H1 (cell line): ENCODE results near the gene TTI1. TPM values are rescaled to one million over a fixed set of nuclear protein-coding genes. Genes with fewer than 3 reads are reported as not detected.

ENCODE experiments used
- CTCF ChIA-PET: fragments of 300-600 bp; sonication (Branson Sonifier 250); formaldehyde crosslinking; loops from one replicate; lab custom pipeline; 2021; ENCODE audit not compliant: partially characterized antibody; lab: Charles Lee
- POLR2A ChIA-PET: fragments of 300-600 bp; sonication (Branson Sonifier 250); formaldehyde crosslinking; loops from one replicate; lab custom pipeline; 2021; ENCODE audit warnings: inconsistent platforms; ENCODE audit not compliant: partially characterized antibody; lab: Charles Lee
- DNase-seq, 2 experiments: peaks; one replicate each; pipeline versions ENCODE4 v3.0.0 to v3.0.0-alpha.2; 2010 to 2022; ENCODE audit warnings: low spot score in 2 of 2, low read depth in 1 of 2, mixed read lengths in 1 of 2
- FAIRE-seq: peaks from 2 replicates; lab custom pipeline; 2011; peaks lifted over from hg19 to GRCh38; lab: Jason Lieb, UNC
- H2AFZ ChIP-seq: 2 replicates; pipeline ENCODE4 v1.8.1; 2012; ENCODE audit warnings: low read length, inconsistent platforms
- H2AK5ac ChIP-seq: 2 replicates; pipeline ENCODE4 v1.6.1; 2013; ENCODE audit warnings: low read depth, low read length
- H2BK120ac ChIP-seq: replicated peaks from 2 replicates; pipeline ENCODE3; 2013; ENCODE audit warnings: low read depth, low read length, inconsistent platforms
- H2BK12ac ChIP-seq: 2 replicates; pipeline ENCODE4 v1.6.1; 2013; ENCODE audit warnings: low read depth, low read length
- H2BK15ac ChIP-seq: 2 replicates; pipeline ENCODE4 v1.6.1; 2013; ENCODE audit warnings: low read length
- H2BK20ac ChIP-seq: 2 replicates; pipeline ENCODE4 v1.6.1; 2013; ENCODE audit warnings: low read length
- H2BK5ac ChIP-seq: 2 replicates; pipeline ENCODE4 v1.6.1; 2013; ENCODE audit warnings: low read depth, low read length
- H3K14ac ChIP-seq: 2 replicates; pipeline ENCODE4 v1.6.1; 2013; ENCODE audit warnings: inconsistent platforms; ENCODE audit not compliant: insufficient read length
- H3K18ac ChIP-seq: 2 replicates; pipeline ENCODE4 v1.6.1; 2013; ENCODE audit warnings: low read length; ENCODE audit errors: extremely low read depth
- H3K23ac ChIP-seq: 2 replicates; pipeline ENCODE4 v1.6.1; 2013; ENCODE audit warnings: inconsistent platforms; ENCODE audit not compliant: insufficient read length
- H3K23me2 ChIP-seq: 2 replicates; pipeline ENCODE4 v1.6.1; 2013; ENCODE audit warnings: low read depth, low read length
- H3K27ac ChIP-seq: 2 replicates; pipeline ENCODE4 v1.6.1; 2011; ENCODE audit warnings: low read depth, low read length, inconsistent platforms
- H3K27me3 ChIP-seq, 4 experiments: replicated peaks in 1 of 4; 1 replicate in 1 of 4; 2 replicates in 3 of 4; pipeline versions ENCODE4 v1.6.1 to v1.8.1; 2011 to 2013; ENCODE audit warnings: low read length in 3 of 4, mild to moderate bottlenecking in 3 of 4, inconsistent platforms in 2 of 4, mixed read lengths in 2 of 4, moderate library complexity in 1 of 4; ENCODE audit not compliant: control insufficient read depth in 3 of 4, insufficient read depth in 3 of 4; ENCODE audit errors: extremely low read depth in 1 of 4
- H3K36me3 ChIP-seq, 4 experiments: 2 replicates each; pipeline versions ENCODE4 v1.6.1 to v1.8.1; 2011 to 2013; ENCODE audit warnings: mild to moderate bottlenecking in 4 of 4, low read length in 3 of 4, moderate library complexity in 2 of 4, control low read depth in 1 of 4, inconsistent platforms in 1 of 4; ENCODE audit not compliant: insufficient read depth in 4 of 4, control insufficient read depth in 2 of 4
- H3K4ac ChIP-seq: replicated peaks from 2 replicates; pipeline ENCODE3; 2013; ENCODE audit warnings: low read length, low read depth, mixed read lengths, inconsistent platforms; ENCODE audit not compliant: insufficient read length
- H3K4me1 ChIP-seq, 4 experiments: replicated peaks in 1 of 4; 1 replicate in 1 of 4; 2 replicates in 3 of 4; pipeline versions ENCODE4 v1.6.1 to v1.8.1; 2011 to 2013; ENCODE audit warnings: low read length in 3 of 4, inconsistent platforms in 2 of 4, mixed read lengths in 1 of 4; ENCODE audit not compliant: insufficient read depth in 4 of 4, control insufficient read depth in 3 of 4
- H3K4me2 ChIP-seq, 2 experiments: 2 replicates each; pipeline versions ENCODE4 v1.6.1 to v1.8.1; 2011 to 2013; ENCODE audit warnings: low read depth in 2 of 2, low read length in 2 of 2, control low read depth in 1 of 2, inconsistent platforms in 1 of 2, mild to moderate bottlenecking in 1 of 2; ENCODE audit not compliant: insufficient read depth in 1 of 2
- H3K4me3 ChIP-seq, 4 experiments: fragments of 200-600, 300-600 bp in 1 of 4; sonication (generic), shearing (Covaris generic), sonication (Bioruptor Twin) in 1 of 4; 2 replicates each; pipeline versions ENCODE4 v1.5.1 to v1.8.1; 2011 to 2016; ENCODE audit warnings: low read length in 4 of 4, low read depth in 3 of 4, control low read depth in 2 of 4, inconsistent platforms in 2 of 4, mild to moderate bottlenecking in 2 of 4, mixed read lengths in 1 of 4, moderate library complexity in 1 of 4; ENCODE audit not compliant: insufficient read depth in 2 of 4; ENCODE audit errors: extremely low read depth in 1 of 4
- H3K56ac ChIP-seq: replicated peaks from 2 replicates; pipeline ENCODE3; 2013; ENCODE audit warnings: low read depth, mild to moderate bottlenecking, mixed read lengths, low read length, inconsistent platforms; ENCODE audit not compliant: insufficient read length
- H3K79me1 ChIP-seq: 2 replicates; pipeline ENCODE4 v1.6.1; 2013; ENCODE audit warnings: low read depth, low read length, control low read depth
- H3K79me2 ChIP-seq, 2 experiments: 2 replicates each; pipeline versions ENCODE4 v1.6.1 to v1.8.1; 2012 to 2013; ENCODE audit warnings: low read length in 2 of 2, mild to moderate bottlenecking in 2 of 2, inconsistent platforms in 1 of 2; ENCODE audit not compliant: insufficient read depth in 2 of 2, control insufficient read depth in 1 of 2
- H3K9ac ChIP-seq, 4 experiments: replicated peaks in 1 of 4; 1 replicate in 1 of 4; 2 replicates in 3 of 4; pipeline versions ENCODE4 v1.6.1 to v1.8.1; 2011 to 2013; ENCODE audit warnings: low read depth in 3 of 4, low read length in 3 of 4, control low read depth in 2 of 4, mild to moderate bottlenecking in 2 of 4, moderate library complexity in 2 of 4, inconsistent platforms in 1 of 4; ENCODE audit errors: extremely low read depth in 1 of 4
- H3K9me3 ChIP-seq, 2 experiments: 2 replicates each; pipeline versions ENCODE4 v1.6.1 to v1.8.1; 2012 to 2013; ENCODE audit warnings: mild to moderate bottlenecking in 2 of 2, moderate library complexity in 2 of 2, control low read depth in 1 of 2, inconsistent platforms in 1 of 2, low read depth in 1 of 2, low read length in 1 of 2, mixed read lengths in 1 of 2; ENCODE audit not compliant: insufficient read depth in 2 of 2
- H4K20me1 ChIP-seq, 2 experiments: replicated peaks in 1 of 2; 2 replicates each; pipeline versions ENCODE3 to v1.8.1; 2011 to 2013; ENCODE audit warnings: inconsistent platforms in 2 of 2, low read length in 2 of 2, mild to moderate bottlenecking in 1 of 2; ENCODE audit not compliant: insufficient read depth in 2 of 2, control insufficient read depth in 1 of 2
- H4K5ac ChIP-seq: 2 replicates; pipeline ENCODE4 v1.6.1; 2013; ENCODE audit warnings: low read length, low read depth, mixed read lengths, inconsistent platforms; ENCODE audit not compliant: insufficient read length
- H4K8ac ChIP-seq: 2 replicates; pipeline ENCODE4 v1.8.0; 2013; ENCODE audit warnings: mild to moderate bottlenecking, moderate library complexity, low read length, inconsistent platforms; ENCODE audit not compliant: insufficient read depth; ENCODE audit errors: extremely low read depth
- H4K91ac ChIP-seq: replicated peaks from 2 replicates; pipeline ENCODE3; 2013; ENCODE audit warnings: low read length, mixed read lengths, inconsistent platforms; ENCODE audit not compliant: insufficient read length
- BRCA1 ChIP-seq: IDR thresholded peaks from 2 replicates; pipeline ENCODE4 v1.6.1; 2012; ENCODE audit warnings: low read depth, low read length, improper control_type of control experiment
- CBX8 ChIP-seq: fragments of 300-800, 300-1000 bp; sonication (generic); IDR thresholded peaks from 2 replicates; pipeline ENCODE4 v1.7.1; 2016; ENCODE audit warnings: low read depth, low read length, borderline replicate concordance
- CTBP2 ChIP-seq: IDR thresholded peaks from 2 replicates; pipeline ENCODE4 v1.7.0; 2011; ENCODE audit warnings: borderline replicate concordance, mild to moderate bottlenecking, moderate library complexity, mixed read lengths, low read length; ENCODE audit not compliant: insufficient read depth, insufficient read length
- FOSL1 ChIP-seq: IDR thresholded peaks from 2 replicates; pipeline ENCODE4 v1.6.1; 2011; ENCODE audit warnings: mild to moderate bottlenecking, low read depth, low read length, moderate library complexity; ENCODE audit not compliant: insufficient read depth
- GTF2F1 ChIP-seq: IDR thresholded peaks from 2 replicates; pipeline ENCODE4 v1.6.1; 2012; ENCODE audit warnings: low read depth, low read length, improper control_type of control experiment, borderline replicate concordance
- JUN ChIP-seq: IDR thresholded peaks from 2 replicates; pipeline ENCODE4 v1.6.1; 2011; ENCODE audit warnings: low read depth, mild to moderate bottlenecking, improper control_type of control experiment, low read length
- MAFK ChIP-seq: IDR thresholded peaks from 2 replicates; pipeline ENCODE4 v1.6.1; 2012; ENCODE audit warnings: low read depth, mild to moderate bottlenecking, improper control_type of control experiment, low read length
- SIRT6 ChIP-seq: IDR thresholded peaks from one replicate; pipeline ENCODE4 v1.7.1; 2012; ENCODE audit warnings: low read length, inconsistent platforms
- WGBS, 2 experiments: shearing (Covaris generic) in 1 of 2; methylation state at CpG; one replicate each; pipeline versions ENCODE4 v1.1.6 to v1.1.7; 2013 to 2015; ENCODE audit warnings: low lambda C conversion rate in 2 of 2, mixed read lengths in 2 of 2, inconsistent platforms in 1 of 2, low coverage in 1 of 2, missing lambda C conversion rate in 1 of 2; ENCODE audit not compliant: insufficient replicate concordance in 2 of 2, insufficient coverage in 1 of 2, insufficient read length in 1 of 2; ENCODE audit errors: extremely low coverage in 1 of 2, missing lambda C conversion rate in 1 of 2; 5-methylcytosine and 5-hydroxymethylcytosine counted together
- polyA plus RNA-seq, 7 experiments: library from polyadenylated mRNA; depleted of rRNA in 3 of 7; stranded (reverse) in 5 of 7; unstranded in 2 of 7; fragments of >200 nt in 5 of 7; fragments of 200-250 nt in 2 of 7; gene quantifications; 1 replicate in 5 of 7; 2 replicates in 1 of 7; 4 replicates in 1 of 7; pipeline versions ENCODE4 v1.2.1 to v1.2.3, GENCODE V29; 2011 to 2013; ENCODE audit warnings: missing spikeins in 2 of 7, mixed read lengths in 2 of 7
- total RNA-seq: library from RNA; stranded (reverse); fragmentation: NEBNext Ultra II Directional; extraction: Animal tissue kit (Norgen Biotek cat#: 25700); gene quantifications from 2 replicates; pipeline ENCODE4 v1.2.1, GENCODE V29; 2021
- TF ChIP-seq, protein P1 (sequence below): IDR thresholded peaks from 2 replicates; pipeline ENCODE4 v1.6.1; 2011; ENCODE audit warnings: low read depth, mild to moderate bottlenecking, low read length; ENCODE audit not compliant: insufficient read depth
- TF ChIP-seq, protein P2 (sequence below), 3 experiments: IDR thresholded peaks; 1 replicate in 2 of 3; 2 replicates in 1 of 3; pipeline versions ENCODE4 v1.5.1 to v1.6.1; 2011; ENCODE audit warnings: low read length in 3 of 3, mild to moderate bottlenecking in 3 of 3, inconsistent platforms in 2 of 3, low read depth in 1 of 3, moderate library complexity in 1 of 3; ENCODE audit not compliant: insufficient read depth in 1 of 3; ENCODE audit errors: control extremely low read depth in 1 of 3

TTI1 gene
- total and polyA plus RNA-seq, 2 of the 8 experiments (the other 6 are each of a cell fraction or from before 2014, with no cell fraction given), result 34.1 to 47.0 TPM

DNA sequence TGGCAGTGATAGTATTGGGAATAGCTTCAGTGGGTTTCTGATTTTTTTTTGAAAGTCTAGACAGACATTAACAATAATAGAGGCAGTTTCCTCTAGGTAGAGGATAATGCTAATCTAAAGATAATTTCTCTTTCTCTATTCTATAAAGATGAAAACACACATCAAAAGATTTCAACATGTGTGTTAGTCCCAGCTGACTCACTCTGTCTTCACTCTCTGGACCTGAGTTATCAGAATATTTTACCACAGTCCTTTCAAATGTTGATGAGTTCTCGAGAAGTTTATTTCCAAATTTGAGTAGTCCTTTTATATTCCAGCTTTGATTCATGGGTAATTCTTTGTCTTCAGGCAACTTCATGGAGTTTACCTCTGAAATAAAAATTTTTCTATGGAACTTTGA is 17.4 kb upstream of the TTI1 start:
- Histone ChIP-seq H3K14ac (no peak overlapping the region), H3K4me3 (no peak overlapping the region), H3K27me3 (no peaks in the 10 kb centered on the region), H3K18ac (no peak overlapping the region), H2BK5ac (no peak overlapping the region), H4K5ac (no peak overlapping the region), H3K4me2 (no peak overlapping the region), H4K20me1 (peaks cover 4 to 12% of the 10 kb centered on the region in 2 experiments), H3K9me3 (no peaks in the 10 kb centered on the region), H3K23me2 (0 out of 2 replicates have a peak, but pooled peaks cover 2% of the 10 kb centered on the region), H2BK120ac (no peak overlapping the region), H3K4ac (no peak overlapping the region), H3K27ac (no peak overlapping the region), H3K56ac (no peak overlapping the region), H3K4me1 (peaks cover 0 to 9% (median 1%) of the 10 kb centered on the region in 4 experiments; a peak in 3 of 7 replicates), H2AK5ac (no peak overlapping the region), H2BK15ac (no peak overlapping the region), H2BK20ac (no peak overlapping the region), H2BK12ac (no peak overlapping the region), H4K91ac (no peak overlapping the region), H2AFZ (no peak overlapping the region), H3K79me1 (peaks cover 2% of the 10 kb centered on the region; the same call in 1 of the 2 replicates), H4K8ac (no peak overlapping the region), H3K36me3 (peaks cover 5 to 24% (median 13%) of the 10 kb centered on the region in 4 experiments; a peak in 7 of 8 replicates), H3K23ac (no peak overlapping the region), H3K79me2 (peaks cover 0 to 76% of the 10 kb centered on the region in 2 experiments; a peak in 2 of 4 replicates), H3K9ac (no peak overlapping the region)
- FAIRE-seq (no peak), DNase-seq (no peak)
- ChIA-PET POLR2A (interaction anchor here (1.3 to 1.6 kb wide), 2 partner anchors 10 to 23 kb away, joined by 4 read pairs; no protein-coding TSS in a partner anchor), CTCF (interaction anchor here (1.2 to 9.9 kb wide), 3 partner anchors 171 to 487 kb away, joined by 3 to 134 read pairs (median 4); no protein-coding TSS in a partner anchor)
- TF ChIP-seq, protein P1, sequence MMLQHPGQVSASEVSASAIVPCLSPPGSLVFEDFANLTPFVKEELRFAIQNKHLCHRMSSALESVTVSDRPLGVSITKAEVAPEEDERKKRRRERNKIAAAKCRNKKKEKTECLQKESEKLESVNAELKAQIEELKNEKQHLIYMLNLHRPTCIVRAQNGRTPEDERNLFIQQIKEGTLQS, result no peak
- TF ChIP-seq FOSL1, result no peak
- no peak for TF ChIP-seq SIRT6
- no peak for TF ChIP-seq CBX8
- no peak for TF ChIP-seq MAFK
- TF ChIP-seq JUN, result no peak
- no peak for TF ChIP-seq BRCA1
- no peak for TF ChIP-seq CTBP2
- TF ChIP-seq GTF2F1, result no peak
- TF ChIP-seq, protein P2, sequence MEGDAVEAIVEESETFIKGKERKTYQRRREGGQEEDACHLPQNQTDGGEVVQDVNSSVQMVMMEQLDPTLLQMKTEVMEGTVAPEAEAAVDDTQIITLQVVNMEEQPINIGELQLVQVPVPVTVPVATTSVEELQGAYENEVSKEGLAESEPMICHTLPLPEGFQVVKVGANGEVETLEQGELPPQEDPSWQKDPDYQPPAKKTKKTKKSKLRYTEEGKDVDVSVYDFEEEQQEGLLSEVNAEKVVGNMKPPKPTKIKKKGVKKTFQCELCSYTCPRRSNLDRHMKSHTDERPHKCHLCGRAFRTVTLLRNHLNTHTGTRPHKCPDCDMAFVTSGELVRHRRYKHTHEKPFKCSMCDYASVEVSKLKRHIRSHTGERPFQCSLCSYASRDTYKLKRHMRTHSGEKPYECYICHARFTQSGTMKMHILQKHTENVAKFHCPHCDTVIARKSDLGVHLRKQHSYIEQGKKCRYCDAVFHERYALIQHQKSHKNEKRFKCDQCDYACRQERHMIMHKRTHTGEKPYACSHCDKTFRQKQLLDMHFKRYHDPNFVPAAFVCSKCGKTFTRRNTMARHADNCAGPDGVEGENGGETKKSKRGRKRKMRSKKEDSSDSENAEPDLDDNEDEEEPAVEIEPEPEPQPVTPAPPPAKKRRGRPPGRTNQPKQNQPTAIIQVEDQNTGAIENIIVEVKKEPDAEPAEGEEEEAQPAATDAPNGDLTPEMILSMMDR (IDR thresholded peaks at IDR 0.05; ENCODE audit: control extremely low read depth in 1 of 3, insufficient read depth in 1 of 3, low read depth in 1 of 3, low read length in 3 of 3), result no peak
- 86% methylated on average over 1 of the region's 1 CpG; no CpG with 5 or more reads in 1 of the 2 experiments for WGBS, 2 experiments
